Adrenal gland (tissue), 12 donors: Measurements from ENCODE around the gene ATP6V1G3. TPM values are rescaled to one million over a fixed set of nuclear protein-coding genes. Genes with fewer than 3 reads are reported as not detected.

Experiments used
- DNase-seq, 7 donors: peaks; one replicate each; pipeline ENCODE4 v3.0.0-alpha.2; 2019 to 2020
- H3K27ac ChIP-seq, 5 donors: fragments of 200-600 bp; sonication (generic) in 4 of 5; 1 replicate in 3 of 5; 2 replicates in 2 of 5; pipeline versions ENCODE4 v1.5.1 to v1.8.0; 2016 to 2020; ENCODE audit warnings: mild to moderate bottlenecking in 1 of 5
- H3K27me3 ChIP-seq: fragments of 200-600 bp; 2 replicates; pipeline ENCODE4 v1.8.0; 2021
- H3K36me3 ChIP-seq, 2 donors: fragments of 200-600 bp; replicated peaks in 1 of 2; 1 replicate in 1 of 2; 2 replicates in 1 of 2; pipeline versions ENCODE4 v1.5.1 to v1.8.0; 2018 to 2022
- H3K4me1 ChIP-seq, 2 donors: fragments of 200-600 bp; replicated peaks in 1 of 2; 1 replicate in 1 of 2; 2 replicates in 1 of 2; pipeline versions ENCODE4 v1.5.1 to v1.8.0; 2018 to 2021
- H3K4me3 ChIP-seq, 4 donors: fragments of 200-600 bp; sonication (generic) in 3 of 4; one replicate each; pipeline ENCODE4 v1.5.1; 2016 to 2018
- H3K9me3 ChIP-seq, 3 donors: fragments of 200-600 bp; sonication (generic) in 1 of 3; replicated peaks in 1 of 3; 1 replicate in 2 of 3; 2 replicates in 1 of 3; pipeline versions ENCODE4 v1.5.1 to v1.8.0; 2016 to 2021
- POLR2A ChIP-seq, 2 donors: fragments of 450-650 bp; IDR thresholded peaks; one replicate each; pipeline ENCODE4 v1.6.1; 2017; ENCODE audit warnings: antibody characterized with exemption in 2 of 2, mild to moderate bottlenecking in 2 of 2, moderate library complexity in 1 of 2
- WGBS, 4 donors: extraction: QIAGEN DNeasy Blood & Tissue Kit in 2 of 4; methylation state at CpG; one replicate each; pipeline versions ENCODE4 v1.1.5 to v1.1.7; 2013 to 2017; 5-methylcytosine and 5-hydroxymethylcytosine counted together
- intact Hi-C, 2 donors: fragments of 100-400 bp; cut with DNase I; formaldehyde crosslinking; loops; one replicate each; pipeline versions ENCODE4 v1.14.1 to v1.15.0; 2022 to 2023
- polyA plus RNA-seq, 3 donors: library from polyadenylated mRNA; stranded (reverse); fragments of 200-250 nt in 2 of 3; fragments of 350-450 nt in 1 of 3; fragmentation: Illumina TruSeq in 1 of 3; extraction: RNeasy Lipid Tissue Mini Kit (QIAGEN cat#74804) in 1 of 3; gene quantifications; one replicate each; pipeline ENCODE4 v1.2.3, GENCODE V29; 2013 to 2014
- total RNA-seq, 9 donors: library from RNA; depleted of rRNA in 4 of 9; stranded (reverse); fragments of >200 nt in 4 of 9; fragments of 120-200 nt in 1 of 9; fragmentation: NEBNext Ultra II Directional in 1 of 9; extraction: Animal tissue kit (Norgen Biotek cat#: 25700) in 1 of 9; gene quantifications; one replicate each; pipeline versions ENCODE4 v1.1.0 to v1.2.4, GENCODE V29; 2013 to 2023
- TF ChIP-seq, protein P1 (sequence below), 6 experiments: fragments of 450-650 bp in 4 of 6; fragments of 200-600 bp in 2 of 6; sonication (generic) in 1 of 6; IDR thresholded peaks; 1 replicate in 5 of 6; 2 replicates in 1 of 6; pipeline versions ENCODE4 v1.5.1 to v1.8.0; 2016 to 2021; ENCODE audit warnings: antibody characterized with exemption in 6 of 6, mild to moderate bottlenecking in 2 of 6, moderate library complexity in 1 of 6
- donor health status: healthy with polysubstance abuse.
- donor health status: Bipolar disorder and iron deficiency.
- donor health status: DM: yes; HTN: yes; CAD: no.
- donor health status: DM: no; HTN: no; CAD: no.
- donor health status: DM: no; HTN: no; CAD: no.
- donor health status: DM: yes; HTN: yes; CAD: no.

Gene ATP6V1G3
- total and polyA plus RNA-seq, 12 donors, result not detected

DNA sequence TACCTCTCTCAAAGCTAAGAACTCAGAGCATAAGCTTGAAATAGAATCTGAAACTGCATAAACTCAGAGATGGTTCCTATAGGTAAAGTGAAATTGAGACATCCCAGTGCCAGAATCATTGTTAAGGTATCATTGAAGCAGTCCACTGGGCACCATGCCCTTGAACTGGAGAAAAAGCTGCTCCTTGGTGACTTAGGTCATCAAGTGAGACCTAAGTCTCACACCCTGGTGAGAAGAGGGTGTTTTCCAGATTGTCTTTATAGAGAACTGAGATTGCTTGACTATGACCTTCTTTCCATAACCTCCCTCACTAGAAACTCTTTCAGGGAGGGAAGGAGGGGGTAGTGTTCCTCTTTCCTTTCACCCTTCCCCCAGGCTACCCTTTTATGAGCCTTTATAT, 9.4 kb upstream of the ATP6V1G3 start:
- H3K36me3 ChIP-seq, result no peaks in the 10 kb centered on the region
- no peak overlapping the region for H3K4me3 ChIP-seq
- intact Hi-C loops, result no loop called here
- no peak for DNase-seq
- H3K4me1 ChIP-seq, result no peaks in the 10 kb centered on the region
- H3K27ac ChIP-seq, result no peak overlapping the region
- H3K27me3 ChIP-seq, result no peaks in the 10 kb centered on the region
- TF ChIP-seq, protein P1, sequence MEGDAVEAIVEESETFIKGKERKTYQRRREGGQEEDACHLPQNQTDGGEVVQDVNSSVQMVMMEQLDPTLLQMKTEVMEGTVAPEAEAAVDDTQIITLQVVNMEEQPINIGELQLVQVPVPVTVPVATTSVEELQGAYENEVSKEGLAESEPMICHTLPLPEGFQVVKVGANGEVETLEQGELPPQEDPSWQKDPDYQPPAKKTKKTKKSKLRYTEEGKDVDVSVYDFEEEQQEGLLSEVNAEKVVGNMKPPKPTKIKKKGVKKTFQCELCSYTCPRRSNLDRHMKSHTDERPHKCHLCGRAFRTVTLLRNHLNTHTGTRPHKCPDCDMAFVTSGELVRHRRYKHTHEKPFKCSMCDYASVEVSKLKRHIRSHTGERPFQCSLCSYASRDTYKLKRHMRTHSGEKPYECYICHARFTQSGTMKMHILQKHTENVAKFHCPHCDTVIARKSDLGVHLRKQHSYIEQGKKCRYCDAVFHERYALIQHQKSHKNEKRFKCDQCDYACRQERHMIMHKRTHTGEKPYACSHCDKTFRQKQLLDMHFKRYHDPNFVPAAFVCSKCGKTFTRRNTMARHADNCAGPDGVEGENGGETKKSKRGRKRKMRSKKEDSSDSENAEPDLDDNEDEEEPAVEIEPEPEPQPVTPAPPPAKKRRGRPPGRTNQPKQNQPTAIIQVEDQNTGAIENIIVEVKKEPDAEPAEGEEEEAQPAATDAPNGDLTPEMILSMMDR (IDR thresholded peaks at IDR 0.05), result no peak
- no peak for TF ChIP-seq POLR2A (IDR thresholded peaks at IDR 0.05)
- no peaks in the 10 kb centered on the region for H3K9me3 ChIP-seq

DNA sequence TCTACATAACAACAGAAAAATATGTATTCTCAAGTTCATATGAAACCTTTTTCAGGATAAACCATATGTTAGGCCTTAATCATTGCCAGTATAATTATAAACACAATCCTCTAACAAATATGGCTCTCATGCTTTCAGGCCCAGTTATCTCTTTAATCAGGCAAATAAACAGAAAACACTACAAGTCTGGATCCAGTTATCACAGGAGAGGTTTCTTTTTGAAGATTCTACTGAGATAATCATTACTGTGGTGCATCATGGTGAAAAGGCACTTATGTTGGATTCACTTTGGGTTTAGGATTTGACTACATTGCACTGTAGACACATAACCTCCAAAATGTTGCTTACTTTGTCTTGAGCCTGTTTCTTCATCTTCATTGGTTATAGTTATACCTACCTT, 8.4 kb upstream of the ATP6V1G3 start:
- no peaks in the 10 kb centered on the region for H3K4me1 ChIP-seq
- no peaks in the 10 kb centered on the region for H3K27me3 ChIP-seq
- H3K4me3 ChIP-seq, result no peak overlapping the region
- intact Hi-C loops, result no loop called here
- H3K27ac ChIP-seq, result no peak overlapping the region
- no peaks in the 10 kb centered on the region for H3K9me3 ChIP-seq
- no peaks in the 10 kb centered on the region for H3K36me3 ChIP-seq
- DNase-seq, result no peak
- TF ChIP-seq POLR2A (IDR thresholded peaks at IDR 0.05), result no peak

DNA sequence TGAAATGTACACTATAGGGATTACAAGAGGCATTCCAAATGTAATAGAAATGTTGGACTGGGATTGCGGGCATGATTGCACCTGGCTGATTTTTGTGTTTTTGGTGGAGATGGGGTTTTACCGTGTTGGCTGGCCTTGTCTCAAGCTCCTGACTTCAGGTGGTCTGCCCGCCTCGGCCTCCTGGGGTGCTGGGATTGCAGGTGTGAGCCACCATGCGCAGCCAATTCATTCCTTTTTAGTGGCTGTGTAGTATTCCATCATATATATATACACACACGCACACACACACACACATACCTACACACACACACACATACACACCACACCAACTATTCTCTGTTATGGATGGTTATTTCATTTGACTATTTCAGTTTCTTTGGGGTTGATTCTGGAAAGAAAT, 4.7 kb upstream of the ATP6V1G3 start:
- no peak for TF ChIP-seq POLR2A (IDR thresholded peaks at IDR 0.05)
- TF ChIP-seq, protein P1 (IDR thresholded peaks at IDR 0.05), result no peak
- 92 to 95% (median 95%) methylated on average over 6 of the region's 6 CpGs for whole genome bisulfite sequencing, 4 donors
- intact Hi-C loops, result no loop called here
- no peaks in the 10 kb centered on the region for H3K36me3 ChIP-seq
- no peak for DNase-seq
- no peaks in the 10 kb centered on the region for H3K4me1 ChIP-seq
- H3K27me3 ChIP-seq, result no peaks in the 10 kb centered on the region
- H3K27ac ChIP-seq, result no peak overlapping the region
- no peak overlapping the region for H3K4me3 ChIP-seq
- H3K9me3 ChIP-seq, result no peaks in the 10 kb centered on the region

DNA sequence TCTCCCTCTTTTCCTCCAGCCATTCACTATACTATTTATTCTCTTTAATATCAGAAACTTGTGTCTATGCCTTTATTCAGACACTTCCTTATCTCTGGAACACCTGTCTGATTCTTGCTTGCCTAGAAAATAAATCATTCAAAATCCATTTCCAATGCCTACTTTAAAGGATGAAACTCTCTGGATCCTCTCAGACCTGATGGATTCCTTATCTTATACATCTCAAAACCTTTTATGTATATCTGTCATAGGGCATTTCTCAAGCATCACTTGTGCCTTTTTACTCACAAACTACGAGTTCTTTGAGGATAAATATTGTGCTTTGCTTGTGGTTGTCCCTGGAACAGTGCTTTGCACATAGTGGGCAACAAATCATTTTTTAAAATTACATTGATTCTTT, 3.8 kb upstream of the ATP6V1G3 start:
- H3K4me1 ChIP-seq, result no peaks in the 10 kb centered on the region
- 40 to 52% (median 47%) methylated on average over 1 of the region's 1 CpG for WGBS, 4 donors
- intact Hi-C loops, result no loop called here

DNA sequence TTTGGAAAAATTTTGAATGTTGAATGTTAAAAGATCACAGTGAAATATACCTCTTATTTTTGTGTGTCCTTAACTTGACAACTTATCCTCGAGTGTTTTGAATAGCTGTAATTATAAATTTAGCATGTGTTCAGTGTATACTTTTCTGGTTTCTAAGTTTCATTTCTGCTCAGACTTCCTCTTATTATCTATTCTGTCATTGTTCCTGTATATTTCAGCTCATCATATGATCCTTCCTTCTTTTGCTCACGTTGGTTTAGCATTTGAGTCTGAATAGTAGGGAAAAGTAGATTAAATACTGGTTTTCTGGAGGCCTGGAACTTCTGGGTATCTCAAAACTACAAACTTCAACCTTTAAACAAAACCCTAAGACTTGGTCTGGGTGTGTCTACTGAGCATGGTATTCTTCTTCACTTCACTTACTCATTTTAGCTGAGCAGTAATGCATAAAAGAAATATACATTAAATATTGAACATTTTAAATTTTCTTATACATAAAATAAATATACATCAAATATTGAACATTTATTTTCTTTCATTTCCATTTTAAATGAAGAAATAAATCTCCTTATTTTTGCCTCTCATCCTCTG, 3.3 kb upstream of the ATP6V1G3 start:
- no peak for DNase-seq
- H3K4me3 ChIP-seq, result no peak overlapping the region
- H3K4me1 ChIP-seq, result no peaks in the 10 kb centered on the region
- H3K36me3 ChIP-seq, result no peaks in the 10 kb centered on the region
- intact Hi-C loops, result no loop called here
- WGBS, 4 donors, result 34 to 48% (median 45%) methylated on average over 2 of the region's 2 CpGs
- H3K27me3 ChIP-seq, result no peaks in the 10 kb centered on the region
- no peak overlapping the region for H3K27ac ChIP-seq
- TF ChIP-seq POLR2A (IDR thresholded peaks at IDR 0.05), result no peak
- TF ChIP-seq, protein P1 (IDR thresholded peaks at IDR 0.05), result no peak
- H3K9me3 ChIP-seq, result no peaks in the 10 kb centered on the region

More for the DNA sequence above, 3.8 kb upstream of the ATP6V1G3 start:
- Histone ChIP-seq H3K27ac (no peak overlapping the region), H3K27me3 (no peaks in the 10 kb centered on the region), H3K36me3 (no peaks in the 10 kb centered on the region), H3K4me3 (no peak overlapping the region), H3K9me3 (no peaks in the 10 kb centered on the region)
- no peak for DNase-seq
- no peak for TF ChIP-seq POLR2A (IDR thresholded peaks at IDR 0.05)
- TF ChIP-seq, protein P1 (IDR thresholded peaks at IDR 0.05), result no peak
